Brain pericyte (primary cell): ENCODE results near the gene MIER3.

ENCODE experiments used
- DNase-seq: peaks from one replicate; pipeline ENCODE4 v3.0.0-alpha.2; 2012; ENCODE audit warnings: low read depth, low spot score

The MIER3 gene

DNA sequence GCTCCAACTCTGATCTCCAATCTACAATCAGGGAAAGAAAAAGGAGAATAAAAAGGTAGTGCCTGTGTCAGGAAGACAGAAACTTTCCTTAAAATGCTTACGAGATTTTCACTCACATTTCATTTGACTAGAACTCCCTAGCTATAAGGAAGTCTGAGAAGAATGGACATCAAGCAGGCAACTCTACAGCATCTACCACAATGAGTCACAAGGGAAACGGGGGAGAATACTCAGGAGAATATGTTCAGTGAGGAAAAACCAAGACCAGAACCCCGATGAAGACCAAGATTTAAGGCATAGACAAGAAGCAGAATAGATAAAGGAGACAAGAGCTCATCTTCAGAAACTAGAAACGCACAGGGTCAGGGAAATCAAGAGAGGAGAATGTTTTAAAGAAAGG is 51.5 kb downstream of the MIER3 start:
- DNase-seq: no peak

DNA sequence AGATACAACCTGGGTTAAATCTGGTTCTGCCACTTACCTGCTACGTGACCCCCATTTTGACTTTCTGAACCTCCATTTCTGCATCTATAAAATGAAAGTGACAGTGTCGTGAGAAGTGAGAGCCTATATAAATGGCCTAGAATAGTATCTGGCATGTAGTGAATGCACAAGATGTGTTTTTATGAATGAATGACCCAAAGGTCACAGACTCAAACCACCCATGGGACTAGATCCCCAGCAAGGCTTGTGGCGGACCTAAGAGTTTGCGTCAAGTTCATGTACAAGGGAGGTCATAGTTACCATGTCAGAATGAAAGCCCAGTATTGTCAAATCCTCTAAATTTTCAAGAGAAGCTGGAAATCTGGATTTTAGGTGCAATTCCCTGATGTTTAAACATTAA is 53.7 kb downstream of the MIER3 start:
- DNase-seq: no peak

DNA sequence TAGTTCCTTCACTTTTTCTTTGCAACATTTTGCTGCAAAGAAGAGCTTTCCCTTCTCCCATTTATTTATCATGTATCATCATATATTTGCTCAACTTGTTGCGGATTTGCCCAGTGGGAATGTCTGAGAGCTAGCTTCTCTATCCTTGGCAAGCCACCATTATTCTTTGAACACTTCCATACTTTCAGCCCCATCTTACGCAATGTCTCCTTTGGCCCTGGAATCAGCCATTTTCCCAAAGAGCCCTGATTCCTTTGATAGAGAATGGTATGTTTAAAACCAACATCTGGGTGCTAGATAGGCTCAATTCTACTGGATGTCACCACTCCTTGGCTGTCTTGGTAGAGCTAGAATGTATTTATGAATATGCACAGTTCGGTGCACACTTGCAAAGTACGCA is 55.2 kb downstream of the MIER3 start:
- no peak for DNase-seq

DNA sequence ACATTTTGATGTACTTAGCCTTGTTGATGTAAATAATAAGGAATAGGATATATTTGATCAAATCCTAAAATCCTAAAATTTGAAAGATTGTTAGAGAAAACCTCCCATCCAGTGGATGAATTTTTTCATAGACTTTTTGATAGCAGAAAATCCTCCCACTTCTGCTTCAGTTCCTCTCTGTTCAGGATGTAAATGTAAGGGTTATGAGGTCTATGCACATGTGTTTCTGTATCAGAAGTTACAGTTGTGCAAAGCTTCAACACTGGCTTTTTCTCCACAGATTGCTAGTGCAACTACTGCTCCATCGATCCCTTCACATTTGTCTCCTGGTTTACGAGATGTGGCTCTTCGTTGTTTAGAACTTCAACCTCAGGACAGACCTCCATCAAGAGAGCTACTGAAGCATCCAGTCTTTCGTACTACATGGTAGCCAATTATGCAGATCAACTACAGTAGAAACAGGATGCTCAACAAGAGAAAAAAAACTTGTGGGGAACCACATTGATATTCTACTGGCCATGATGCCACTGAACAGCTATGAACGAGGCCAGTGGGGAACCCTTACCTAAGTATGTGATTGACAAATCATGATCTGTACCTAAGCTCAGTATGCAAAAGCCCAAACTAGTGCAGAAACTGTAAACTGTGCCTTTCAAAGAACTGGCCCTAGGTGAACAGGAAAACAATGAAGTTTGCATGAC is 58.5 kb downstream of the MIER3 start:
- no peak for DNase-seq

DNA sequence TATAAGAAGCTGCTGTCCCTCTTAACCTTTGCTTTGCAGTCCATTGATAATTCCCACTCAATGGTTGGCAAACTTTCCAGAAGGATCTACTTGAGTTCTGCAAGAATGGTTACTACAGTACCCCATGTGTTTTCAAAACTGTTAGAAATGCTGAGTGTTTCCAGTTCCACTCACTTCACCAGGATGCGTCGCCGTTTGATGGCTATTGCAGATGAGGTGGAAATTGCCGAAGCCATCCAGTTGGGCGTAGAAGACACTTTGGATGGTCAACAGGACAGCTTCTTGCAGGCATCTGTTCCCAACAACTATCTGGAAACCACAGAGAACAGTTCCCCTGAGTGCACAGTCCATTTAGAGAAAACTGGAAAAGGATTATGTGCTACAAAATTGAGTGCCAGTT is 70.4 kb downstream of the MIER3 start:
- no peak for DNase-seq

DNA sequence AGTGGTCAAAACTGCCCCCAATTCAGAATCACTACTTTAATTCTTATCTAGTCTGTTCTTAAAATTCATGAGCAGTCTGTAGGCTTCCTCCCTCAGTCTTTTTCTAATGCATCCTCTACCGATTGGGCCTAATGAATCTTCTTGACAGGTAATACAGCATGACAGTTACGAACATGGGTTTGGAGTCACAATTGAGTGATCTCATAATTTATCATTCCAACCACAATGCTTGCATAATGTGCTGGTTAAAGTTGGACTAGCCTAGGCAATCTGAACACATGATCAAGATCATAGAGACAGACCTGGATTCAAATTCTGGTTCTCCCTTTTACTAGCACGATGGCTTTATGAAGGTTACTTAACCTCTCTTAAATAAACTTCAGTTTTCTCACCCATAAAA is 75.6 kb downstream of the MIER3 start:
- DNase-seq: no peak

DNA sequence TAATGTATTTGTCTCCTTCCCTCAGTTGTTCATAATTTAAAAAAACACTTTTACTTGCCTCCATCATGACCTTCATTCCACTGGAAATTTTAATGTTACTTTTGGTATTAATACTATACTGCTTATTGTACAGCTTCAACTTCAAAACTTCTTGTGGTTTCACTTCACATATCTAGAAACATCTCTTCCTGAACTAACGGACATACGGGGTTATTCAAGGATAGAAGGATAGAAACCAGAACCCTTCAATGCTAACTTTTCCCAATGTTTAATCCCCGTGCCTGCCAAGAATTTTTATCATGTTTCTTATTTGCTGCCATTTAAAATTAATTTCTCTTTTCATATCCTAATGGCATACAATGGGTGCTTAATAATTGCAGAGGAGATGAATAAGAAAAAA is 78.9 kb downstream of the MIER3 start:
- no peak for DNase-seq

DNA sequence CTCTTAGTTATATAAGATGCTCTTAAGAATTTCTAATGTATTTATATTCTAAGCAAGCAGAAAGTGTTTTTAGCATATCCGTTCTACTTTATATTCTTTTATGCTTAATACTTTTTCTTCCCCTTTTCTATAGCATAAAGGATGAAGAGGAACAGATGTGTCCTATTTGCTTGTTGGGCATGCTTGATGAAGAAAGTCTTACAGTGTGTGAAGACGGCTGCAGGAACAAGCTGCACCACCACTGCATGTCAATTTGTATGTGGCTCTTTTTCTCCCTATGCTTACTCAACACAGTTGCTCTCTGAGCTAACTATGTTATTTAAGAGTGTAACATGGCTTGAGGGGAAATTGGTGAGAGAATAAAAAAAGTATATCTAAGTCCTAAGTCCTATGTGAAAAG is 80.1 kb downstream of the MIER3 start:
- DNase-seq: no peak
